ENCODE measurements around the gene NOS1AP.

DNA sequence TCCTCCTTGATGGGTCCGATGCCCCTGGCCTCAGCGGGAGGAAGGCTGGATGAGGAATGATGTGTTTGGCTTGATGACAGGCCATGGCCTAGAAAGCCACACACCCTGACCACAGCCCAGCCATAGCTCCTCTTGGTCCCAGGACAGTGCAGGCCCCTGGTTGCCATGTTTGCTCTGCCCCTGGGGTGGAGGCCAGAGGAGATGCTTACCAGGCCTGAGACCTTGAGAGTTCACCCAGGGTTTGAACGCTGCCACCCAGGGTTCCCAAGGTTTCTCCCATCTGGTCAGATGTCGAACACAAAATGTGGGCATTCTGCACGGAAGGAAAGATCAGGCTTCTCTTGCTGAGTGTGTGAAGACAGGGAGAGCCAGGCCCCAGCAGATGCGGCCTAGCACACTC, 314.6 kb downstream of the NOS1AP start:
- TF ChIP-seq, protein P1, sequence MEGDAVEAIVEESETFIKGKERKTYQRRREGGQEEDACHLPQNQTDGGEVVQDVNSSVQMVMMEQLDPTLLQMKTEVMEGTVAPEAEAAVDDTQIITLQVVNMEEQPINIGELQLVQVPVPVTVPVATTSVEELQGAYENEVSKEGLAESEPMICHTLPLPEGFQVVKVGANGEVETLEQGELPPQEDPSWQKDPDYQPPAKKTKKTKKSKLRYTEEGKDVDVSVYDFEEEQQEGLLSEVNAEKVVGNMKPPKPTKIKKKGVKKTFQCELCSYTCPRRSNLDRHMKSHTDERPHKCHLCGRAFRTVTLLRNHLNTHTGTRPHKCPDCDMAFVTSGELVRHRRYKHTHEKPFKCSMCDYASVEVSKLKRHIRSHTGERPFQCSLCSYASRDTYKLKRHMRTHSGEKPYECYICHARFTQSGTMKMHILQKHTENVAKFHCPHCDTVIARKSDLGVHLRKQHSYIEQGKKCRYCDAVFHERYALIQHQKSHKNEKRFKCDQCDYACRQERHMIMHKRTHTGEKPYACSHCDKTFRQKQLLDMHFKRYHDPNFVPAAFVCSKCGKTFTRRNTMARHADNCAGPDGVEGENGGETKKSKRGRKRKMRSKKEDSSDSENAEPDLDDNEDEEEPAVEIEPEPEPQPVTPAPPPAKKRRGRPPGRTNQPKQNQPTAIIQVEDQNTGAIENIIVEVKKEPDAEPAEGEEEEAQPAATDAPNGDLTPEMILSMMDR (IDR thresholded peaks at IDR 0.05), result no peak
- no peak for TF ChIP-seq POLR2A (IDR thresholded peaks at IDR 0.05; ENCODE audit: low read depth)

All from esophagus muscularis mucosa (tissue), 3 donors.